H54 (cell line): ENCODE results near the gene TMEM209.
"Not testable (repeated sequence)": the region's sequence is repeated elsewhere in the genome, so short reads cannot be mapped to it uniquely, and the experiment has no call there.

Source experiments
- DNase-seq: peaks from one replicate; pipeline ENCODE4 v3.0.0; 2011; ENCODE audit warnings: low spot score, mixed read lengths; ENCODE audit not compliant: insufficient read length
- FAIRE-seq: peaks from 3 replicates; lab custom pipeline; 2011; peaks lifted over from hg19 to GRCh38; lab: Jason Lieb, UNC
- POLR2A ChIP-seq: IDR thresholded peaks from 2 replicates; pipeline ENCODE4 v1.6.1; 2011; ENCODE audit warnings: low read depth, mild to moderate bottlenecking, low read length

Gene TMEM209

GRCh38 chr7:130127404-130127803 lies 77.8 kb downstream of the TMEM209 start:
- no peak for FAIRE-seq
- DNase-seq: no peak
- no peak for TF ChIP-seq POLR2A

- FAIRE-seq, DNase-seq: not testable (repeated sequence)
Measured at GRCh38 chr7:130126840-130127239, 78.4 kb downstream of the TMEM209 start.

- DNase-seq (no peak), FAIRE-seq (no peak)
- no peak for TF ChIP-seq POLR2A
Measured at GRCh38 chr7:130124711-130125110, 80.5 kb downstream of the TMEM209 start.

GRCh38 chr7:130123501-130123900 lies 81.7 kb downstream of the TMEM209 start:
- DNase-seq (no peak), FAIRE-seq (no peak)
- no peak for TF ChIP-seq POLR2A

GRCh38 chr7:130118801-130119200 lies 86.4 kb downstream of the TMEM209 start:
- DNase-seq: no peak
- FAIRE-seq: no peak
- no peak for TF ChIP-seq POLR2A

GRCh38 chr7:130118294-130118693 lies 86.9 kb downstream of the TMEM209 start:
- FAIRE-seq (no peak), DNase-seq (no peak)
- TF ChIP-seq POLR2A: no peak

GRCh38 chr7:130114776-130115175 lies 90.4 kb downstream of the TMEM209 start:
- DNase-seq (no peak), FAIRE-seq (no peak)
- TF ChIP-seq POLR2A: no peak
